Sigmoid colon (tissue), 3 donors: ENCODE results near the gene STK11IP.

Source experiments
- CTCF ChIP-seq, 4 experiments: fragments of 450-650 bp in 3 of 4; fragments of 200-600 bp in 1 of 4; IDR thresholded peaks; one replicate each; pipeline ENCODE4 v1.5.1; 2016 to 2019; ENCODE audit warnings: antibody characterized with exemption in 4 of 4, mild to moderate bottlenecking in 3 of 4, moderate library complexity in 2 of 4
- POLR2A ChIP-seq, 2 donors: fragments of 450-650 bp; IDR thresholded peaks; one replicate each; pipeline ENCODE4 v1.6.1; 2016; ENCODE audit warnings: antibody characterized with exemption in 2 of 2, mild to moderate bottlenecking in 2 of 2, moderate library complexity in 2 of 2

DNA sequence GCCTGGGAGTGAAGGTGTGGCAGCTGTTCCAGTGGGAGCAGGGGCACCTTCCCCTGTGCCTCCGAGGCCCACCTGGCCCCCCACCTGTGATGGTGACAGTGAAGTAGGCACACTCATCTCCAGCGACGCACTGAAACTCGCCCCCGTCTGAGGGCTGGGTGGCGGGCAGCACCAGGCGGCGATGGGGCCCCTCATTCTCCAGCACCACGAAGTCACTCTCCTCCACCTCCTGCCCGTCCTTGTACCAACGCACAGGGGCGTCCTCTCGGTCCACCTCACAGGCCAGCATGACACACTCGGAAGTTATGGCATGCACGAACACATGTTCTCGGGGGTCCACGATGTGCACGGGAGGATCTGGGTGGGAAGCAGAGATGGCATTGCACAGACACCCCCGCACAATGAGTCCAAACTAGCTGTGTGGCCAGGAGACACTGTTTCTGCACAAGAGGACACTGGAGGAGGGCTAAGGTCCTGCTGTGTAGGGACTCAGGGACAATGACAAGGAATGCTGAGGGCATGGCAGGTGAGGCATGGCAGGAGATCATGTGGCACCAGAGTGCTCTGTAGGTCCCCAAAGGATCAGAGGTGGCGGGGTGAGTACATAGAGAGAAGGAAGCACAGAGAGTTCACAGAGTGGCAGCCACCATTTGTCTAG, 34.3 kb upstream of the STK11IP start:
- TF ChIP-seq CTCF (IDR thresholded peaks at IDR 0.05), result no peak
- TF ChIP-seq POLR2A (IDR thresholded peaks at IDR 0.05), result no peak
